ENCODE data around the gene PCDHB16. TPM values are rescaled to one million over a fixed set of nuclear protein-coding genes. Genes with fewer than 3 reads are reported as not detected.
"Not testable (repeated sequence)": the region's sequence is repeated elsewhere in the genome, so short reads cannot be mapped to it uniquely, and the experiment has no call there.

The PCDHB16 gene
- polyA plus RNA-seq, 1 donor from 2014 or later = 2.8 TPM

GRCh38 chr5:141172381-141173204 is 9.6 kb upstream of the PCDHB16 start, which contains the start of gene PCDHB7:
TSS of gene PCDHB7 (plus strand) at chr5:141172644. CDS start at chr5:141172836, 192 bp downstream.
- Histone ChIP-seq H3K27ac (ENCODE audit: low read length) (no peak within 1 kb of the TSS), H4K20me1 (ENCODE audit: insufficient read depth) (no peaks in the 10 kb centered on the region), H3K36me3 (ENCODE audit: insufficient read depth, low read length) (no peaks in the 10 kb centered on the region), H3K9me3 (ENCODE audit: low read length) (peaks cover 7% of the 10 kb centered on the region), H3F3A (ENCODE audit: insufficient read depth, low read length, poor library complexity, severe bottlenecking) (no peaks in the 10 kb centered on the region), H3K79me2 (replicated peaks; ENCODE audit: insufficient read depth, low read length) (no peaks in the 10 kb centered on the region), H3K9me2 (ENCODE audit: insufficient read depth, low read length) (no peaks in the 10 kb centered on the region), H3K27me3 (ENCODE audit: insufficient read depth, low read depth, low read length) (no peaks in the 10 kb centered on the region), H3K4me3 (ENCODE audit: low read length) (no peak within 1 kb of the TSS), H3K9ac (ENCODE audit: low read length) (no peak within 1 kb of the TSS), H2AFZ (ENCODE audit: low read depth, low read length) (no peak within 1 kb of the TSS), H3K4me2 (ENCODE audit: low read length) (no peak within 1 kb of the TSS)
- TF ChIP-seq MXI1 (conservative IDR thresholded peaks at IDR 0.05; ENCODE audit: poor library complexity, severe bottlenecking) (no peak), EZH2 (IDR thresholded peaks at IDR 0.05; ENCODE audit: borderline replicate concordance, insufficient read depth, low read length, poor library complexity, severe bottlenecking) (no peak), EP300 (conservative IDR thresholded peaks at IDR 0.05; ENCODE audit: poor library complexity, severe bottlenecking) (no peak), SMC3 (conservative IDR thresholded peaks at IDR 0.05; ENCODE audit: poor library complexity) (no peak), RAD21 (conservative IDR thresholded peaks at IDR 0.05) (no peak), CTCF (IDR thresholded peaks at IDR 0.05; ENCODE audit: poor library complexity, severe bottlenecking) (no peak), REST (IDR thresholded peaks at IDR 0.05; ENCODE audit: borderline replicate concordance) (no peak), TAF1 (IDR thresholded peaks at IDR 0.05; ENCODE audit: low read depth) (no peak), POLR2AphosphoS5 (IDR thresholded peaks at IDR 0.05) (no peak)

- not testable (repeated sequence) for H3F3A ChIP-seq (ENCODE audit: insufficient read depth, low read length, poor library complexity, severe bottlenecking); H3K4me3 ChIP-seq (ENCODE audit: low read length); H3K79me2 ChIP-seq (replicated peaks; ENCODE audit: insufficient read depth, low read length); H3K9me2 ChIP-seq (ENCODE audit: insufficient read depth, low read length); H3K9ac ChIP-seq (ENCODE audit: low read length); H3K9me3 ChIP-seq (ENCODE audit: low read length); H2AFZ ChIP-seq (ENCODE audit: low read depth, low read length); H3K27me3 ChIP-seq (ENCODE audit: insufficient read depth, low read depth, low read length); H3K4me2 ChIP-seq (ENCODE audit: low read length); H3K36me3 ChIP-seq (ENCODE audit: insufficient read depth, low read length); H4K20me1 ChIP-seq (ENCODE audit: insufficient read depth); H3K27ac ChIP-seq (ENCODE audit: low read length)
Measured at GRCh38 chr5:141174291-141175104, 7.7 kb upstream of the PCDHB16 start.

Data from neural cell (in vitro differentiated cells).